Measurements from ENCODE around the gene ZC3HAV1. TPM values are rescaled to one million over a fixed set of nuclear protein-coding genes. Genes with fewer than 3 reads are reported as not detected.

Gene ZC3HAV1
- total RNA-seq, 1 donor from 2014 or later: 44.6 TPM

GRCh38 chr7:139047970-139048369 lies 61.5 kb downstream of the ZC3HAV1 start:
- DNase-seq (ENCODE audit: low spot score, unreplicated experiment): no peak
- Mint-ChIP-seq H3K27me3 (no peaks in the 10 kb centered on the region), H3K4me1 (ENCODE audit: low read depth) (no peaks in the 10 kb centered on the region), H3K36me3 (ENCODE audit: insufficient read depth) (peaks cover 30% of the 10 kb centered on the region), H3K27ac (no peak overlapping the region), H3K9me3 (ENCODE audit: low read depth) (no peaks in the 10 kb centered on the region), H3K4me3 (ENCODE audit: low read depth) (no peak overlapping the region)
- TF ChIP-seq CTCF (IDR thresholded peaks at IDR 0.05; ENCODE audit: unreplicated experiment): no peak

GRCh38 chr7:139046143-139046542 lies 63.4 kb downstream of the ZC3HAV1 start:
- Mint-ChIP-seq H3K36me3 (ENCODE audit: insufficient read depth) (peaks cover 26% of the 10 kb centered on the region), H3K27me3 (no peaks in the 10 kb centered on the region), H3K4me3 (ENCODE audit: low read depth) (no peak overlapping the region), H3K9me3 (ENCODE audit: low read depth) (no peaks in the 10 kb centered on the region), H3K27ac (no peak overlapping the region), H3K4me1 (ENCODE audit: low read depth) (peaks cover 2% of the 10 kb centered on the region)
- TF ChIP-seq CTCF (IDR thresholded peaks at IDR 0.05; ENCODE audit: unreplicated experiment): no peak
- DNase-seq (ENCODE audit: low spot score, unreplicated experiment): no peak

GRCh38 chr7:139044813-139045794 lies 64.4 kb downstream of the ZC3HAV1 start:
- H3K27ac Mint-ChIP-seq: no peak overlapping the region
- no peak for TF ChIP-seq CTCF (IDR thresholded peaks at IDR 0.05; ENCODE audit: unreplicated experiment)
- H3K4me3 Mint-ChIP-seq (ENCODE audit: low read depth): no peak overlapping the region
- H3K36me3 Mint-ChIP-seq (ENCODE audit: insufficient read depth): peaks cover 26% of the 10 kb centered on the region
- DNase-seq (ENCODE audit: low spot score, unreplicated experiment): no peak
- no peaks in the 10 kb centered on the region for H3K27me3 Mint-ChIP-seq
- peaks cover 2% of the 10 kb centered on the region for H3K4me1 Mint-ChIP-seq (ENCODE audit: low read depth)
- no peaks in the 10 kb centered on the region for H3K9me3 Mint-ChIP-seq (ENCODE audit: low read depth)

GRCh38 chr7:139043823-139044812 lies 65.4 kb downstream of the ZC3HAV1 start:
- Mint-ChIP-seq H3K27ac (no peak overlapping the region), H3K36me3 (ENCODE audit: insufficient read depth) (peaks cover 21% of the 10 kb centered on the region), H3K9me3 (ENCODE audit: low read depth) (no peaks in the 10 kb centered on the region), H3K4me3 (ENCODE audit: low read depth) (no peak overlapping the region), H3K27me3 (no peaks in the 10 kb centered on the region), H3K4me1 (ENCODE audit: low read depth) (peaks cover 2% of the 10 kb centered on the region)
- no peak for DNase-seq (ENCODE audit: low spot score, unreplicated experiment)
- no peak for TF ChIP-seq CTCF (IDR thresholded peaks at IDR 0.05; ENCODE audit: unreplicated experiment)

Data from progenitor cell of endocrine pancreas (in vitro differentiated cells).